ENCODE data around the gene SIAH2.
A peak's percentile ranks its signal among the peaks of the same experiment; 100 is the strongest.

The SIAH2 gene

GRCh38 chr3:150773616-150774192 lies 10.7 kb upstream of the SIAH2 start:
- no peak for DNase-seq

DNA sequence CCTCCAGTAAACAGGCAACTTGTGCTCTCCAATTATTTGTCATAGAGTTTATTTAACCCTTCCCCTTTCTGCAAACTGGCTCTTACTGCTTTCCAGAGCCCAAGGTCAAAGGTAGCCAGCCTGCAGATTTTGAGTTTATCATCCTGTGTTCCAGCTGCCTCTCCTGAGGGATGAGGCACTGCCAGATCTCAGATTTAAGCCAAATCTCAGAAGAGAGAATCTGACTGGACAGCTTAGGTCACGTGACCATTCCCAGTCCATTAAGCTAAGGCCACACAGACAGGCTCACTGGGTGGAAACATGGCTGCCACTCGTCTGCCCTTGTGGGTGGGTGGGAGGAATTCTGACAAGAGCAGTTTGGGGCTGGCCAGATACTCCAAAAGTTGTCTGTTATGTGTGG lies 8.6 kb upstream of the SIAH2 start:
- DNase-seq, result no peak

DNA sequence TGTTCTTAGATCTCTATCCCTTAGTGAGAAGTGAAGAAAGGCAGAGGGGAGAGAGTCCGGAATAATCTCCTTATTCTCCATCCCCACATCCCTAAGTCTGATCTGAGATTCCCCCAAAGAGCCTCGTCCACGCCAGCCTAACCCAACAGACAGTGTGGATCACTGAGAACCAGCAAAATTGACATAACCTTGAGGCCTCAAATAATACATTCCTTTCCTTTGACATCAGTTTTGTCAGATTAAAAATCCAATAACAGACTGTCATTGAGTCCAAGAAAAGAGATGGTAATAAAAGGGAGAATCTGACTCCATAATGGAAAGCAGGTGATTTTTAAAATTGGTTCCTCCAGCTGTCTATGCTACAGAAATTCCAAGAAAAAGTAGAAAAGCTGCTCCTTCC lies 7.7 kb upstream of the SIAH2 start:
- no peak for DNase-seq

DNA sequence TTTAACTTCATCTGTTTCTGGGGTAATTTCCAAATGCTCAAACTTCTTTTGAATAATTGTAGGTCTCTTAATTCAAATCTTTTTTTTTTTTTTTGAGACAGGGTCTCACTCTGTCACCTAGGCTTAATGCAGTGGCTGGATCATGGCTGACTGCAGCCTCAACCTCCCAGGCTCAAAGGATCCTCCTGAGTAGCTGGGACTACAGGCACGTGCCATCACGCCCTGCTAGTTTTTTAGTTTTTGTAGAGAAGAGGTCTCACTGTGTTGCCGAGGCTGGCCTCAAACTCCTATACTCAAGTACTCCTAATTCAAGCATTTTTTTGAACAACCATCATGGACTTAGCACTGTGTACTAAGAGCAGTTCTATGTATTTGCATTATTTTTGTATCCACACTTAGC lies 3.8 kb upstream of the SIAH2 start:
- no peak for DNase-seq

GRCh38 chr3:150765949-150766720 lies 3.2 kb upstream of the SIAH2 start:
- DNase-seq, result no peak

- no peak for DNase-seq
Measured at GRCh38 chr3:150764967-150765366, 2.0 kb upstream of the SIAH2 start.

GRCh38 chr3:150764566-150764965 lies 1.6 kb upstream of the SIAH2 start:
- DNase-seq, result no peak

DNA sequence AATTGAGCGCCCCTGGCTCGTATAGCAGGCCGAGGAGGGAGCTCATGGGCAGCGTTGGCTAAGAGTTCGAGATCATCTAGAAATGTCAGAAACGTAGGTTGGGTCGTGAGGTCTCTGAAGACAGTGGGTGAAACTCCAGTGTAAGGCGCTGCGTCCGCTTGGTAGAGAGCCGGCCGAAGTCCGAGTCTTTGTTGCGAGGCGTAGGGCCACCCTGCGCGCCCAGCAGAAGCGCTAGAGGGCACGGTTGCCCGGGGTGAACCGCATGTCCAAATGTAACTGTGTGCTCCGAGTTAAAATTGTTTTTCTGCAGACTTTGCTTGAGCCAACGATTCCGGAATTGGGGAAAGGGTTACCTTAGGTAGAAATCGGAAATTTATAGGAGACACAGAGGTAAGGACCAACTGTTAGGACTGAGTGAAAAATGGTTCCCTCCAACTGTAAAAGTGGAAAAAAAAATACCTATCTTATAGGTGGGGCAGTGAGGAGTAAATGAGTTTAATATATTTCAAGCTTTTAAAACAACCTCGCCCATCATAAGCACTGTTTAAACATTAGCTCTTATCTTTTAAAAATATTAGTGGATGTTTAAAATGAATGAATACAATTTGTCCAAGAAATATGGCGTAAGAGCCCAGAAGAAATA lies 993 bp upstream of the SIAH2 start:
- peak; percentile 55 for DNase-seq

GRCh38 chr3:150762662-150763121 lies 277 bp downstream of the SIAH2 start:
- no peak for DNase-seq

DNA sequence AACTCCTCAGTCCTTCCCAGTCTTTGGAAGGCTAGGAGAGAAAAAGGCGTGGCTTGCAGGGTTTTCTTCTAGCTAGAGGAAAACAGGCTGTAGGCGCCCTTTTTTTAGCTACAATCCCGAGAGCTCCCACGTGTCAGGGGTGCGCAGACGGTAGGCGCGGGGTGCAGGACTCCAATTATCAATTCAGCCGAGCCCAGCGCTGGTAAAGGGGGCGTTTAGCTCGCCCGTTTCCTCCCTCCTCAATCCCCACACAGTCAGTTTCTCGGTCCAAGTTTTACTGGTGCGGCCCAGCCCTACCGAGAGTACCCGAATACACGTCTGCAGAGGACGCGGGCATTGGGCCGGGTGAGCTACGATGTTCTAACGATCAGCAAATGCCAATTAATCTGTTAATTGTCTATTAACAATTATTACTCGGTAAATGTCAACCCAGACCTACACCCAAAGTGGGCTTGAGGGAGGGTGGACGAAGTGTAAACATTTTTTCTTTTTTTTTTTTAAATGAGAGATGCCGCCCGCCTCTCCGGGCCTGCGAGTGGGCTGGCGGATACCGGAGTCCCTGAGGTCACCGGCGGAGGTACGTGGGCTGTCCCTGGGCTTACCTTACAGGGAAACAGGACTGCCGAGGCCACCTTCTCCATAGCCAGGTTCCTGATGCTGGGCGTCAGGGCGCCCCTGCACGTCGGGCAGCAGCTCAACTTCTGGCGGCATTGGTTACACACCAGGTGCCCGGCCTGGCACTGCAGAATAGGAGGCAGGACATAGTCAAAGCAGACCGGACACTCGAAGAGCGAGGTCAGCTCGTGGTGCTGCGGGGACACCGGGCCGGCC lies 923 bp downstream of the SIAH2 start:
- peak; percentile 19 to 35 for DNase-seq

DNA sequence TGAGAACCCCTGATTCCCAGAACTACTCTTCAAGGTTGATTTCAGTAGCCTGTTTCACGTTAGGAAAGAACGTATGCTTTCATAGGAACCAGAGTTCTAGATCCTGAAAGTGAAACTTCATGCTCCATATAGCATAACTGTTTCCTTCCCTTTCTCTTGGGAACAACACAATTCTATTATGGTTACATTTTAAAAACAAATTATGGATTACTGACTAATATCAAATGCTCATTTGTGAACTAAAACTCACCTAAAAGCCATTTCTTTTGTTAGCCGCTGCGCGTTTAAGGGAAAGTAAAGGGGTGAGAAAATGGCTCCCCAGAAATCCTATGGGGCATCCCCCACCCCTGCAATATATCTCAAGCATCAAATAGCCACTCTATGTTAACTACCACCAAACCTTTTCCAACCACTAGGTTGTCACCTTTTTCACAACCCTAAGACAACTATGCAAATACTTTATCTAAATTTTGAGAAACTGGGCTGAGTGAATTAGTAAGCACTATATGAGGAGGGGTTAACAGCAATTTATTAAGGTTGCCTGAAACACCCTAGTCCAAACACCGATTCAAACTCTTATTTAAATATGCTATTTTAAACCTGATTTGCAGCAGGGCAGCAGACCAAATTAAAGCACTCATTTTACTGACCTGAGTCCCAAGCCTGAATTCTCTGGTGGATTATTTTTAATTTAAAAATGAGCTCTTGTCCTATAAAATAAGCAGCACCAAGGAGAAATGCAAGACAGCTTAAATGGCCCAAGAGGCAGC lies 2.4 kb downstream of the SIAH2 start:
- DNase-seq, result peak; percentile 13 to 53

GRCh38 chr3:150759947-150760346 lies 3.0 kb downstream of the SIAH2 start:
- no peak for DNase-seq

DNA sequence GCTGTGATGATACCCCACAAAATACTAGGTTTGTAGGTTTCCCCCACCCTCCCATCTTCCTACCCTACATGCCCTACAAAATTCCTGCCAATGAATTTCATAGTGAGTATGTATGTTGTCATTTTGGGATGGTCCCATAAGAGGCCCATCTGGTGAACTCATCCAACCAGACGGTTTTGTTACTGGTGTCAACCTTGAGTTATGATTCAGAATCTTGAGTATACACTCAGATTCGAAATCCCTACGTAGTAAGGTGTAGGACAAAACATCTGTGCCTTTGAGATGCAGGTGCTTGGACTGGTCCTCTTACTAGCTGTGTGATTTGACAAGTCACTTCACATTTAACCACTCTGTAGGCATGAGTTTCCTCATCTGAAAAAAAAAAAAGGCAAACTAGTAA lies 3.6 kb downstream of the SIAH2 start:
- no peak for DNase-seq

DNA sequence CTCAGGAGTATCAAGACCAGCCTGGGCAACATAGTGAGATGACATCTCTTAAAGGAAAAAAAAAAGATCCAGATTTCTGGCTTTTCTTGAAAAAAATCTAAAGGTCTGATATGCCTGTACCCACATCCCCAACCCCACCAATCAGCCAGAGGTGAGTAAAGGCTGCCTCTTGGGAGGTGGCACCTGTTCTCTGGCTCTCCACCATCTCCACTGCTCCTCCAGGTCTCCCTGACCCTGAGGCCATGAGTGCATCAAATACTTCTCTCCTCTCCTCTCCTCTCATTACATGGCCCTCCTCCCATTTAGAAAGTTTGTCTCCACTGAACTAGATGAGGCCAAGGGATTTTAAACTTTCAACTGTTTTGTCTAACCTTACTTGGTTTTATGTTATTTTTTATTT lies 5.2 kb downstream of the SIAH2 start:
- no peak for DNase-seq

GRCh38 chr3:150757364-150757763 lies 5.6 kb downstream of the SIAH2 start:
- no peak for DNase-seq

- no peak for DNase-seq
Measured at GRCh38 chr3:150756491-150757059, 6.4 kb downstream of the SIAH2 start.

- DNase-seq, result no peak
Measured at GRCh38 chr3:150755902-150756301, 7.1 kb downstream of the SIAH2 start.

DNA sequence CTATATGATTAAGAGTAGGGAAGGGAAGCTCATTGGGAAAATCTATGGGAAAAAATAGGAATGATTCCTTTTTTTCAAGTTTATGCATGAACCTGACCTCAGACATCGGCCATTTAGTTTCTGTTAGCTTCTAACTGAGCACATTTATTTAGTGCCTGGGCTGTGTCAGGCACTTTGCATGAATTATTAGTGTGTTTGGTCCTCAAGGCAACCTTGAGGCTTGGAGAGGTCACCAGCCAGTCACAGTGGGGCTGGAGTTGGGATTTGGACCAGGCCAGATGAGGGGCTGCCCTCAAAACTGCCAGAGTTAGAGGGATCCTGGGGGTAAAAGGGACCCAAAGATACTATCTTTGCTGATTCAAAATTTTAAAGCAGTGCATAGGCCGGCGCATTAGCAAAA lies 8.1 kb downstream of the SIAH2 start:
- no peak for DNase-seq

GRCh38 chr3:150751781-150752263 lies 11.1 kb downstream of the SIAH2 start:
- no peak for DNase-seq

GRCh38 chr3:150749255-150749654 lies 13.7 kb downstream of the SIAH2 start:
- DNase-seq, result no peak

DNA sequence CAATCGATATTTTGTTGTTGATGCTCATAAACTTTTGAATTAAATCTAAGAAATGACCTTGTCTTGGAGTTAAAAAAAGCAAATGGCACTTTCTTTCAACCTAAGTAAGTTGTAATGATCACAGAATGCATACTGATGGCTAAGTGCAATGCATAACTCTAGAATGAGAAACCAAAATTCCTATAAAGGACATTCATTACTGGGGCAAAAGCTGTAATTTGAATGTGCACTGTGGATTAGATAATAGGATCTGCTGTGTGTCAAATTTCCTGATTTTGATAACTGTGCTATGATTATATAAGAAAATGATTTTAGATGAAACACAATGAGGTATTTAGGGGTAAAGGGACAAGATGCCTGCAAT lies 14.3 kb downstream of the SIAH2 start:
- DNase-seq, result no peak

All from CD4-positive, alpha-beta T cell treated with Interleukin-1 beta for 1 hour (primary cell).